Measurements from ENCODE around the gene MSL3B.

- TF ChIP-seq, protein P1, sequence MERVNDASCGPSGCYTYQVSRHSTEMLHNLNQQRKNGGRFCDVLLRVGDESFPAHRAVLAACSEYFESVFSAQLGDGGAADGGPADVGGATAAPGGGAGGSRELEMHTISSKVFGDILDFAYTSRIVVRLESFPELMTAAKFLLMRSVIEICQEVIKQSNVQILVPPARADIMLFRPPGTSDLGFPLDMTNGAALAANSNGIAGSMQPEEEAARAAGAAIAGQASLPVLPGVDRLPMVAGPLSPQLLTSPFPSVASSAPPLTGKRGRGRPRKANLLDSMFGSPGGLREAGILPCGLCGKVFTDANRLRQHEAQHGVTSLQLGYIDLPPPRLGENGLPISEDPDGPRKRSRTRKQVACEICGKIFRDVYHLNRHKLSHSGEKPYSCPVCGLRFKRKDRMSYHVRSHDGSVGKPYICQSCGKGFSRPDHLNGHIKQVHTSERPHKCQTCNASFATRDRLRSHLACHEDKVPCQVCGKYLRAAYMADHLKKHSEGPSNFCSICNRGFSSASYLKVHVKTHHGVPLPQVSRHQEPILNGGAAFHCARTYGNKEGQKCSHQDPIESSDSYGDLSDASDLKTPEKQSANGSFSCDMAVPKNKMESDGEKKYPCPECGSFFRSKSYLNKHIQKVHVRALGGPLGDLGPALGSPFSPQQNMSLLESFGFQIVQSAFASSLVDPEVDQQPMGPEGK (CRISPR knock-in tag; IDR thresholded peaks at IDR 0.05; ENCODE audit: borderline replicate concordance), result no peak
- TF ChIP-seq ZNF565 (CRISPR knock-in tag; conservative IDR thresholded peaks at IDR 0.05; ENCODE audit: low read depth) (no peak), ZFP3 (CRISPR knock-in tag; IDR thresholded peaks at IDR 0.05) (no peak), SNAI2 (CRISPR knock-in tag; IDR thresholded peaks at IDR 0.05) (no peak), RARB (CRISPR knock-in tag; IDR thresholded peaks at IDR 0.05) (no peak), ZNF8 (CRISPR knock-in tag; IDR thresholded peaks at IDR 0.05) (no peak), CREB5 (CRISPR knock-in tag; IDR thresholded peaks at IDR 0.05; ENCODE audit: low read depth) (no peak), TCF4 (CRISPR knock-in tag; IDR thresholded peaks at IDR 0.05; ENCODE audit: borderline replicate concordance) (no peak), ZNF70 (CRISPR knock-in tag; IDR thresholded peaks at IDR 0.05) (no peak)
- TF ChIP-seq, protein P2, sequence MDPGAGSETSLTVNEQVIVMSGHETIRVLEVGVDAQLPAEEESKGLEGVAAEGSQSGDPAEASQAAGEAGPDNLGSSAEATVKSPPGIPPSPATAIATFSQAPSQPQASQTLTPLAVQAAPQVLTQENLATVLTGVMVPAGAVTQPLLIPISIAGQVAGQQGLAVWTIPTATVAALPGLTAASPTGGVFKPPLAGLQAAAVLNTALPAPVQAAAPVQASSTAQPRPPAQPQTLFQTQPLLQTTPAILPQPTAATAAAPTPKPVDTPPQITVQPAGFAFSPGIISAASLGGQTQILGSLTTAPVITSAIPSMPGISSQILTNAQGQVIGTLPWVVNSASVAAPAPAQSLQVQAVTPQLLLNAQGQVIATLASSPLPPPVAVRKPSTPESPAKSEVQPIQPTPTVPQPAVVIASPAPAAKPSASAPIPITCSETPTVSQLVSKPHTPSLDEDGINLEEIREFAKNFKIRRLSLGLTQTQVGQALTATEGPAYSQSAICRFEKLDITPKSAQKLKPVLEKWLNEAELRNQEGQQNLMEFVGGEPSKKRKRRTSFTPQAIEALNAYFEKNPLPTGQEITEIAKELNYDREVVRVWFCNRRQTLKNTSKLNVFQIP (CRISPR knock-in tag; IDR thresholded peaks at IDR 0.05; ENCODE audit: borderline replicate concordance, low read depth), result no peak
Observed at GRCh38 chr2:233838251-233838650, 29.9 kb downstream of the MSL3B start.

All from SK-N-SH treated with all-trans-retinoic acid at 6 μM for 48 hours (cell line).